Measurements from ENCODE around the gene NAB1.

The NAB1 gene

GRCh38 chr2:190711069-190711468, 62.2 kb downstream of the NAB1 start:
- DNase-seq (ENCODE audit: low spot score), result no peak

DNA sequence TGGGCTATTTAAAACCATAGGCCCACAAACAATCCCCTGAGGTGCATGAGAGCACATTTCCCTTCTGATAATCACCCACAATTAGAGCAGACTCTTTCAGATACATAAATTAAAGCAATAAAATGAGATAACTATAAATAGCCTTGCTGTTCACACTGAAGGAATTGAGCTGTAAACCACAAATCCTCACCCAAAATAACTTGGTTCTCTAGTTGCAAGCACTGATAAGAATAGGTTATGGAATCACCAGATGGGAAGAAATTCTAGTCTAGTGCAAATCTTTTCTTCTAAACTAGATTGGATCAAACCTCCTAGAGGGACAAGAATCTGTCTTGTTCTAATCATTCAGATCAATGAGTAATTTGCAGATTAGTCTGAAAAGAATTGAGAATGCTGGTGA, 64.6 kb downstream of the NAB1 start:
- DNase-seq (ENCODE audit: low spot score), result no peak

- no peak for DNase-seq (ENCODE audit: low spot score)
Observed at GRCh38 chr2:190714958-190715357, 66.1 kb downstream of the NAB1 start.

DNA sequence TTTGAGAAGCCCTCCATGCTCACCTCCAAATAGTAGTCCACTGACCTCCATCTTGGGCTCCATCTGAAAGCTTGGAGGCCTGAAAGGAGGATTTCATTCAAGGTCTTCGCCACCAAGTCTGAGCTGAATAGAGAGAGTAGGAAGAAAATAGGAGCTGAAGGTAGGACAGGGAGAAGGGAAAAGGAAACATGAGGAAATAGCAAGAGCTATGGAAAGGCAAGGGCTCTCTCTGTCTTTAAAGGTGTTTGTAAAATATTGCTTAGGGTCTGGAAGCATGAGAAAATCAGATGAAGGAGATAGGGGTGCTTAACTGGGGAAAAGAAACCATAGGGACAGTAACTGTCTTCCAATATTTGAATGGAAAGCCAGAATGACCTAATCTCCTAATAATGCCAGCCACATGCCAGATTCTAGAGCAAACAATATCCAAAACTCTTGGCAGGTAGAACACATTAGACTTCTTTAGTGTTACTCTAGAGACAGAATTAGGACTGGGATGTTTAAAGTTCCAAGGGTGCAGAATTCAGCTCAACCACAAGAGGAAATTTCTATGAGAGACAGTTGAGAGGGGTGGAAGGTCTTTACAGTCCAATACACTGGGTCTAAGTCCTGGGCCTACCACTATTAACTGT, 67.4 kb downstream of the NAB1 start:
- no peak for DNase-seq (ENCODE audit: low spot score)

DNA sequence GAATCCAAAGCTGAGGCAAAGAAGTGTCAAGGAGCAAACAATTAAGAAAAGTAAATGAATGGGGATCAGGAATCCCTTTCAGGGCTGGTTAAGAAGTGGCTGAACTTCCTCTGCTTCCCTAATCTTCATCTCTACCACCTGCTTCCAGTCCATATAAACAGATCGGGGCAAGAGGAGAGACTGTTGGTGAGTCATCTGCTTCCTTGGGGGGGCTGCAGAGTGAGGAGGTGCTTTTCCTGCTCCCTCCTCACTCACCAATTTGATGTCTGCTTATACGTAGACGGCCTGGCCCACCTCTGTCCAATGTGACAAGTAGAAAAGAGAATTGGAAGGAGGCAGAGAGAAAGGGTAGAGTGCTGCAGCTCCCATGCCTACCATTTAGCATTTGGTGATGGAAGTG, 68.4 kb downstream of the NAB1 start:
- DNase-seq (ENCODE audit: low spot score), result no peak

DNA sequence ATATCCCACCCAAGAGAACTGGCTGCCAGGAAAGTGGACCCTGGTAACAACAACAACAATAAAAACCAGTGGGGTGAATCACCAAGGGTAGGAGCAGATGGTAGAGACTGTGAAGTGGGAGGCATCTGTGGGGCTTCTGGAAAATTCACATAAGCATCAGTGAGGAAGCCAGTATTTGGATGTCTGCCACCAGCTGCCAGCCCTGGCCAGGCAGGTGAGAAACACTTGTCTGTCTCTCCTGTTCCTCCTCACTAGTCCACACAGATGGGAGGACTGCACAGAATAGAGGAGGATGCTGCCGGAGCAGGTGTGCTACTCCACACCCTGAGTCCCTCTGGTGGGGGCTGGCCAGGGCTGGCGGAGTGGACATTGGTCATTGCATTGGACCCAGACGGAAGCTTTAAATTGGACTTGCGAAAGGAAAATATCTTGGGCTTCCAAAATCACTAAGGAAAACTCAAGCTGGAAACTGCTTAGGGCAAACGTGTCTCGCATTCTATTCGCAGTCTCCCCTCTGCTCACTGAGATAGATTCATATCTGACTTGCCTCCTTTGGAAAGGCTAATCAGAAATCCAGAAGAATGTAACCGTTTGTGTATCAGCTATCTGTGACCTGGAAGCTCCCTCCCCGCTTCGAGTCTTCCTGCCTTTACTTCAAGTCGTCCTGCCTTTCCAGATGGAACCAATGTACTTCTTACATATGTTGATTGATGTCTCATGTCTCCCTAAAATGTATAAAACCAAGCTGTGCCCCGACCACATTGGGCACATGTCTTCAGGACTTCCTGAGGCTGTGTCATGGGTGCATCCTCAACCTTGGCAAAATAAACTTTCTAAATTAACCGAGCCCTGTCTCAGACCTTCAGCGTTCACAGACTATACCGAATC, 69.1 kb downstream of the NAB1 start:
- no peak for DNase-seq (ENCODE audit: low spot score)

DNA sequence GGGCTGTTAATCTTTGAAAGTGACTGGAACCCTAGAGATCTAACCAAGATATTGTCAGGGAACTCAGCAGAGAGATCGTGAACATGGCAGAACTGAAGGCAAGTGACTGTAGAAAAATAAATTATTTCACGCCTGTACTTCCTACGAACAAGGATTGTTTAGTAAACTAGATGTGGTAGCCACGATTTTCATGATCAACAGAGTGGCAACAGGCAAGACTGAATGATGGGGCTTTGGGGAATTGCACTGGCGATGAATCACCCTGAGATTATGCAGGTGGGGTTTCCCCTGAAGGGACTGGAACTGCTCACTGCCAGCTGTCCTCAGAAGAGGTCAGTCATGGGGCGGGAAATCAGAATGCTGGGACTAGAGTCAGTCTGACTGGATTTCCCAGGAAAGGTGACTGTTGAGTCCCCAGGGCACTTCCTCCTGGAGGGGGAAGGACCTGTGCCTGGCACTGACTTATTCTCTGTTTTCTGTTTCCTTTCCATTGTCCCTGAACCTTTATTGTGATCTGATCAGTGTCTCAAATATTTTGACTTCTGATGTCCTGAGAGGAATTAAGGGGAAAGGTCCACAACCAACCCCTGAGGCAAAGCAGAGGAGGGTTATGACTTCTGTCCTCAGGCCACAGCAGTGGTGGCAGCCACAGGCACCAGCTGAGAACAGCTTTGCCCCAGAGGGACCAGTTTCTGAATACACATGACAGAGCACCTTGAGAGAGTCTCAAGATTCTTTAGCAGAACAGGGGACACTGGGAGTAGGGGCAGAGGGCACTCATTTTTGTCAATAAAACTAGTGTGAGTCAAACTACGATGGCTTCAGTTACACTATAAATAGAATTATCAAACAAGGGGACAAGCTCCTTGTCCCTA, 70.0 kb downstream of the NAB1 start:
- peak; percentile 49 for DNase-seq (ENCODE audit: low spot score)

DNA sequence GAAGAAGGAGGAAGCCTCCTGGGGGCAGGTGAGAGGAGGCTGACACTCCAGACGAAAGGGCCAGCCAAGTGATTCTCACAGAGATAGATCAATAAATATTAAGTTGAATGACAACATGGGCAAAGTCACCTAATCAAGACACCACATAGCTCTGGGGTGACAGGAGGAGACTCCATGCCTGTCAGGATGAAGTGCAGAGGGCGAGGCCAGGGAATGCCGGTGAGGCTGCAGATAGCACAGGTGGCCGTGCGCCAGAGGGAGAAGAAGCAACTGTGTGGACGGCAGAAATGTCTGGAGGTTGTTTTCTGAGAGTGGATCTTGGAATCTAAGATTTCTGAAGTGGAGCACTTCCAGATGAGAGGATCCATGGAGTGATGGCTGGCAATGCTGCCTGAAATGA, 71.4 kb downstream of the NAB1 start:
- no peak for DNase-seq (ENCODE audit: low spot score)

- DNase-seq (ENCODE audit: low spot score), result no peak
Observed at GRCh38 chr2:190720691-190721090, 71.8 kb downstream of the NAB1 start.

GRCh38 chr2:190722061-190722759, 73.3 kb downstream of the NAB1 start:
- DNase-seq (ENCODE audit: low spot score), result no peak

GRCh38 chr2:190722835-190723234, 74.0 kb downstream of the NAB1 start:
- no peak for DNase-seq (ENCODE audit: low spot score)

- DNase-seq (ENCODE audit: low spot score), result no peak
Observed at GRCh38 chr2:190723397-190724090, 74.7 kb downstream of the NAB1 start.

- DNase-seq (ENCODE audit: low spot score), result no peak
Observed at GRCh38 chr2:190726255-190726654, 77.4 kb downstream of the NAB1 start.

- DNase-seq (ENCODE audit: low spot score), result no peak
Observed at GRCh38 chr2:190736355-190736754, 87.5 kb downstream of the NAB1 start.

GRCh38 chr2:190740449-190740848, 91.6 kb downstream of the NAB1 start:
- DNase-seq (ENCODE audit: low spot score), result no peak

All from SK-N-DZ (cell line).